A204.1 (cell line): Measurements from ENCODE around the gene ASTL.

Source experiments
- FAIRE-seq: peaks from 2 replicates; lab custom pipeline; 2012; peaks lifted over from hg19 to GRCh38; lab: Jason Lieb, UNC

The ASTL gene

DNA sequence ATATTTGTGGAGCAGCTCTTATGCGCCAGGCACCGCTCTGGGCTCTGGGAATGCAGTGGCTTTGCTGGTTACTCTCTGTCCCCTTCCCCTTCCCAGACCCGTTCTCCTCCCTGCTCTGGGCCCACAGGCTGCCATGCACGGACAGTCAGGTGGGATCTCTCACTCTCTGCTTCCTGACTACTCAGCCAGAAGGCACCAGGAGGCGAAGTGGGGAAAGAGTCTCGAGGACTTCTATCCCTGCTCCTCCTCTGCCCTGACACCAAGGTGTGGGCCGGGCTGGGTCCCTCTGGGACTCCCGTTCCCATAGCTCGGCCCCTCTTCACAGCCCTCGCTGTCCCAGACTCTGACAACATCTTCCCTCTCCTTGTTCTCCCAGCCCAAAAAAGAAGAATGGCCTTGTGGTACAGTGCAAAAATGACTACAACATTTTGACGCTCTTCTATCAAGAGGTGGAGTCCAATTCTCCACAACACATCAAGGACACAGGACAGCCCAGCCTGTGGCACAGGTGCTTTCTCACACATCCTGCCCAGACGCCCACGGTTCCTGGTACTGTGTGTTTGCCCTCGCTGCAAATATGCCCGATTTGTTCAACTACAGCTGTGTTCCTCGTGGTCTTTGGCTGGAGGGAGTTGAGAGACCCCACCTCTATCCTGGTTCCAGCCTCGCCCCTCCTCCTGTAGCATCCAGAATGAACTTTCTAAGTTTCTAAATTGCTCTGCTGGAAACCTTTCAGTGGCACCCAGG is 21.0 kb upstream of the ASTL start:
- FAIRE-seq, result no peak

DNA sequence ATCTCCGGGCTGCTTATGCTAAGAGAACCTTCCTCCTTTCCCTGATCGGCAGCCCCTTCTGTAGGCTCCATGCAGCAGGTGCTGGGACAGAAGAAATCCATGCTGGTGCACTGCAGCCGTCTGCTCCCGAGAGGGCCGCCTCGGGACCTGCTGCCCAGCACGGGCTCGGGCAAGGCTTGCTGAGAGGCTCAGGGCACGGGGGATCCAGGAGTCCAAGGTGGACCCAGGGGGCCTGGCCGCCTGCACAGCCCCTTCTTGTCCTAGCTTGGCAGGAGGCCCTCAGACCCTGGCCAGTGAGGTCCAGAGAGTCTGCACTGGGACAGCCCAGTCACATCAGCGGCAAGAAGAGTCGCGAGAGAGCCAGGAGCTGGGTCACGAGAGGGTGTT is 20.2 kb upstream of the ASTL start:
- FAIRE-seq, result no peak

DNA sequence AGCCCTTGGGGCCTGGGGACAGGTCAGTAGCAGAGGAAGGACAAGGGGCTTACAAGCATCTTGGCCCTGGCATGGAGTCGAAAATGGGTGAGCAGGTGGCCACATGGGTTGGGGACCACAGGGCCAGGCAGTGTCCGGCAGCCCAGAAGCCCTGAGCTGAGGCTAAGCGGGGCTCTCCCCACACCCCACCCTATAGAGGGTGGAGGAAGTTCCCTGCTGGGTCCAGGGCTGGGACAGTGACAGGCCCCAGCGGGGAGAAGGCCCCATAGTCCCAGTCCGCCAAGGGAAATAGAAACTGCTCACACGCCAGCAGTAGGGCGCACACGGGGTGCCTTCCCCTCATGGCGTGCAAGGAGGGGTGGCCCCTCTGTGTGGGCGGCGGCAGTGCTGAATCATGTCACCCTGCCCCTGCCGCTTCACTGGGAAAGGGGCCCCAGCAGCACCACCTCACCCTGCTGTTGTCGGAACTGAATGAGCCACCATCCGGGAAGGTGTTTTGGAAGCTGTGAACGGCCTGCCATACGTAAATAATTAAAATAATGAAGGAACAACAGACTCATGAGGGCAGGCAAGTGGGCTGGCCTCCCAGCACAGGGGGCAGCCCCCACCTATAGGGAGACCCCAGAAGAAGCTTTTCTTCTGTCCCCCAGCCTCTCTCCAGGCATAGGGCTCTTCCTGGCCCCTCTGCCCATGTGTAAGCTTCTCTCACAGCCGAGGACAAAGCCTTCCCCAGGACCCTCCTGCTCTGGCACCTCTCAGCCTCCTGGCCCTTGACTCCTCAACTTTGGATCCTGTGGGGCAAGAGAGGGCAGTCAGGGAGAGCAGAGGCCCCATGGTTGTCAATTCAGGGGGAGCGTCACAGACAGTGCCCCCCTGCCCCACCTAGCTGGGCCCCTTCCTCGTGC is 19.6 kb upstream of the ASTL start:
- no peak for FAIRE-seq

DNA sequence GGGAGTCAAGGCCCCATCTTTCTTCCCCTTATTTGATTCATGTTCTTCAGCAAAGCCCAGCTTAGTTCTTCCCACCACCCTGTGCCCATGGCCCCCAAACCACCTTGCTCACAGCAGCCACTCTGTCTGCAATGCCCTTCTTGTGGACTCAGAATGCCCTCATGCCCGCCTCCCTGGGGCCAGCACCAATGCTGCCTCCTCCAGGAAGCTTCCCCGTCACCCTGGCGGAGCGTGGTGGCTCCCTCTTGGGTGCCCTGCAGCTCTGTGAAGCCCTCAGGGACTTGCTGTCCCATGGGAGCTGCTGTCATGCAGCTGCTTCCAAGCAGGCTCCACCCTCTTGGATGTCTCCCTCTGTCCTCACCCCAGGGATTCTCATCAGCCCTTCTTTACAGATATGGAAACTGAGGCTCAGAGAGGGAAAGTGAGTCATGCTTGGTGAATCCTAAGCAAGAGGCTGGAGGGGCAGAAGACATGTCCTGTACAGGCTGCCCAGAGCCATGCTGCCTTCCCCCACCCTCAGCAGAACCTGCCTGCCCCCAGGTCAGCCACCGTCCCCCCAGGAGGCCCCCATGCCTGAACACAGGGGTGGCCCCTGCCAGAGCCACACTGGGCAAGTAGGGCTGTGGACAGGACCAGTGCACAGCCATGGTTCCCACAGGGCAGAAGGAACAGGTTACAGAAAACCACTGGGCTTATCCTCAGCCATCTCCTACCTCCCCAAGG is 18.8 kb upstream of the ASTL start:
- FAIRE-seq, result no peak

DNA sequence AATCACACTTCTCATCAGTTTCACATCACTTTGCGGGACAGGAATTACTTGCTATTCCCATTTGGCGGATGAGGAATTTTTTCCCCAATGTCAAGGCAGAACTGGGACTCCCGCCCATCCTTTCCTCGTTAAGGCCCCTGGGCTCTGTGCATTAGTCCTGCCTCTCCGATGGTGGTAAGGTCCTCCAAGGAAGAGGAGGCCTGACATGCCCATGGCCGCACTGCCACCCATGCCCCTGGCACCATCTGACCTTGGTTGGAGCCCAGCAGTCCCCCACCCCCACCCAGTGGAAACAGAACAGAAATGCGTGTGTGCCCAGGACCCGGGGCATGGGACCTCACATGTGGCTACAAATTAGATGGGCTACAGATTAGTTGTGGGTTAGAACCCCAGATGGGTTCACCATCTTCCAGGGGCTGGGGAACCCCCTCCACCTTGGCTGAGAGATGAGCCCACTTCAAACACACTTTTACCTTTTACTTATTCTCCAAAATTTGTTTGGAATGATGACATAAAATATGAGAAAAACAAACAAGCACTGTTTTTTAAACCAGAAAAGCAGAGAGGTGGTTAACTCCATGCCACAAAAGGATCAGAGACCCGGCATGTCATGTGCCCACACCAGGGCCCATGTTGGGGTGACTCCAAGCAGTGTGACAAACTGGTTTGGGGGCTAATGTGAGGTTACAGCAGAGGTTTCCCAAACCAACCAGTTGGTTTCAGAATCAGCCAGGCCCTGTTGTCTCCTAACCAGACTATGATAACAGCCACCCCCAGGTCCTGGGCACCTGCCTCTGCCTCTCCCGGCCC is 17.9 kb upstream of the ASTL start:
- FAIRE-seq, result no peak

DNA sequence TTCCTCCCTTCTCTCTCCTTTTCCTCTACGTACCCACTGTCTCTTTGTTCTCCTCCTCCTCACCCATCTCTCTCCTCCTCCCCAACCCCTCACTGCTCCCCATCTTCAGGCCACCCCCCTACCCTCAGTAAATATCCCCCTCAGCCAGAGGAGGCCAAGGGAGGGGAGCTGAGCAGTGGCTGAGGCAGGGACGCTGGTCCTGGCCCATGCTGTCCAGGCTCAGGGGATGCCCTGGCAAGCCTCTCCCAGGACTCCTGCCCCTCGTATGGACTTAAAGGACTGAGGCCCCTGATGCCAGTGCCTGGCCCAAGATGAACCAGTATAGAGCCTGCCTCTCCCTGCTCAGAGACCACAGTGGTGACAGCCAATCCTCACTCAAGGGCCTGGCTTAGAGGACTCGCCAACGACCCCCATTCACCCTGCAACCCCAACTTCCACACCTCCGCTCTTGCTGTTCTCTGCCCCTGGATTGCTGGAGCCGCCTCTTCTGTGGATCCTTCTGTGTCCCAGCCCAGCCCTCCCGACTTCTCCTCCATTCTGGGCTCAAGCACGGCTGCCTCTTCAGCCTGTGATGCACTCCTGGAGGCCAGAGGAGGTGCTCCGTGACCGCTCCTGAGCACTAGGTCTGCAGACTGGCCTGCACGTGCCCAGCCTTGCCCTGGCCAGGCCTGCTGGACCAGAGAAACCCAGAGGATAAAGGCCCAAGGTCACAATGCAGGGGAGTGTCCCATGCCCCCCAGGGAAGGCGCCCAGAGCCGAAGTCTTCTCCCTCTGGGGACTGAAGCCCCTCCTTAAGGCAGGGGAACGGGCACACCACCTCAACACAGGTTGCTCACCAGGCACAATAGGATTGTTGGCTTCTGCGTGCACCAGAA is 16.4 kb upstream of the ASTL start:
- no peak for FAIRE-seq

DNA sequence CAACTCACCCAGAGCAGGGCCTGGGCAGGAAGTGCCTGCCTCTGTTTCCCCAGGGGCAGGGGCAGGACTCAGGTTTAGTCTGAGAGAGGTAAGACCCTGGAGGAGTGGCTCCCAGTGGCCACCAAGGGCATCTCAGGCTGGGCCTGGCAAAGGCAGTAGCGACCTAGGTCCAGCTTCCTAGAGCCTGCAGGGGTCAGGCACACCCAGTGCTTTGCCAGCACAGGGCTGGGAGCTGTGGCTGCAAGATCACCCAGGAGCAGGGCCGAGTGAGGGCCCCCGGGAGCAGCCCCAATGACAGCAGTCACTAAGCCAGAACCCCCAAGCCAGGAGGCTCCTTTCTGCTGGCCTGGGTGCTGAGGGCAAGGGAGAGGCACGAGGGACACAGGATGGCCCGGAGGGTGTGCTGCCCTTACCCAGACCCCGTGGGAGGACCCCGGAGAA is 15.7 kb upstream of the ASTL start:
- FAIRE-seq, result no peak

DNA sequence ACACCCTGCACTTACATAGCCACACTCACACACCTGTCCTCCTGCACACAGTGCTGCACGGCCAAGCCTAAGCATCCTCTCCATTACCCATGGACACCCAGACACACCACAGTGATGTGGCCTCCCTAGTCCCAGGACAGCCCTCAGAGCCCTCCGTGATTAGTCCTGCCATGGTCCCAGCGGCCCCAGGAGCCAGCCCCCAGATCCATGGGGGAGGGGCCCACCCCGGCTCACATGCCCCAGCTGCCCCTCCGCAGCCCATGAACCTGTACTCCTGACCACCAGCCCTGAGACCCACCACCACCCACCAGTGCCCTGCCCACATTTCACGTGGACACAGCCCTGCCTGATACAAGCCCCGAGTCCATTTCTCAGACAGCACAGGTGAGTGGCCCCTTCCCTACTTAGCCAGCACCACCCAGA is 15.0 kb upstream of the ASTL start:
- FAIRE-seq, result no peak

DNA sequence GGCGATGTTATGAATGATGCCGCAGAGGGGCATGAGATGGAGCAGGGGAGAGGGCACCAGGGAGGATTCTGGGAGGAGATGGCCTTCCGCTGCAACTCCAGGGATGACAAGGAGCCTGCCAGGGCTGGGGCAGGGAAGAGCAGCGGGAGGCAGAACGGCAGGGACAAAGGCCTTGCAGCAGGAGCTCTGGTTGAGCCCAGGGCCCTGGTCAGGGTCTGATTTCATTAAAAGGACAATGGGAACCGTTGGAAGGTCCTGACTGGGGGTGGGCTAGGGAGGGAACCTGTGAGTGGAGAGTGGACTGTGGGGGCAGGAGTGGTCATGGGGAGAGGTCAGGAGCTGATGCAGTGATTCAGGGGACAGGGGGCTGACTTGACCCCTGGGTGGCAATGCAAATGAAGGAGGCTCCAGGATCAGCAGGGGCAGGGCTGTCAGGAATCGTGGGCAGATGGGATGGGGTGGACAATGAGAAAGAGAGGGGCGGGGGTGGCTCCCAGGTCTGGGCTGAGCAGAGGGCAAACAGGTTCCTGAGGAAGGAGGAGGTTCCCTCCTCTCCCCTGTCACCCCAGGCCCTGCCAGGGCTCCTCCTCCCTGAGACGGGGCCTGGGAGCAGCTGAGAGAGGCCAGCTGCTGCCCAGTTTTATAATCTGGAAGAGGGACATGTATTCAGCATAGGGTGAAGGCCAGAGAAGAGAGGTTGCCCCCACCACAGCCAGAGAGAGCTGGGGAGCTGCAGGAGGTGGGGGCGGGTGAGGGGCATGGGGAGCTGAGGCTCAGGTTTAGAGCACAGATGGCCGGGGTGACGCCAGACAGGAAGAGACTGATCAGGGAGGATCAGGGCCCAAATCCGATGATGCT is 14.2 kb upstream of the ASTL start:
- no peak for FAIRE-seq

DNA sequence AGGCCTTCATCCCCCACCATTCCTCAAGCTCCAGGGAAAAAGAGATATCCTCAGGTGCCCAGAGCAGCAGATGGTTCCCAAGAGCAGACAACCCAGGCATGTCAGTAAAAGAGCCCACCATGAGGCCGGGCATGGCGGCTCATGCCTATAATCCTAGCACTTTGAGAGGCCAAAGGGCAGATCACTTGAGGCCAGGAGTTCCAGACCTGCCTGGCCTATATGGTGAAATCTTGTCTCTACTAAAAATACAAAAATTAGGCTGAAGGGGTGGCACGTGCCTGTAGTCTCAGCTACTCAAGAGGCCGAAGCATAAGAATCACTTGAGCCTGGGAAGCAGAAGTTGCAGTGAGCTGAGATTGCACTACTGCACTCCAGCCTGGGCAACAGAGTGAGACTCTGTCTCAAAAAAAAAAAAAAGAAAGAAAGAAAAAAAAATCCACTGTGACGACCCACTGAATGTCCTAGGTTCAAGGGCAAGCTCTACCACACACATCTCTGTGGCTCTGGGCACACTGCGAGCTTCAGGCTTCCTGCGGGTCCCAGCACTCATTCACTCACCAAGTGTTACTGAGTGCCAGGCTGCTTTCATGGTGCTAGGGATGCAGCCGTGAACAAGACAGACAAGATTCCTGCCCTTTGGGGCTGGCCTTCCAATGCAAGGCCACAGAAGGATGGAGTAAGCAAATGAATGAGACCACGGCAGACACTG is 13.4 kb upstream of the ASTL start:
- no peak for FAIRE-seq

DNA sequence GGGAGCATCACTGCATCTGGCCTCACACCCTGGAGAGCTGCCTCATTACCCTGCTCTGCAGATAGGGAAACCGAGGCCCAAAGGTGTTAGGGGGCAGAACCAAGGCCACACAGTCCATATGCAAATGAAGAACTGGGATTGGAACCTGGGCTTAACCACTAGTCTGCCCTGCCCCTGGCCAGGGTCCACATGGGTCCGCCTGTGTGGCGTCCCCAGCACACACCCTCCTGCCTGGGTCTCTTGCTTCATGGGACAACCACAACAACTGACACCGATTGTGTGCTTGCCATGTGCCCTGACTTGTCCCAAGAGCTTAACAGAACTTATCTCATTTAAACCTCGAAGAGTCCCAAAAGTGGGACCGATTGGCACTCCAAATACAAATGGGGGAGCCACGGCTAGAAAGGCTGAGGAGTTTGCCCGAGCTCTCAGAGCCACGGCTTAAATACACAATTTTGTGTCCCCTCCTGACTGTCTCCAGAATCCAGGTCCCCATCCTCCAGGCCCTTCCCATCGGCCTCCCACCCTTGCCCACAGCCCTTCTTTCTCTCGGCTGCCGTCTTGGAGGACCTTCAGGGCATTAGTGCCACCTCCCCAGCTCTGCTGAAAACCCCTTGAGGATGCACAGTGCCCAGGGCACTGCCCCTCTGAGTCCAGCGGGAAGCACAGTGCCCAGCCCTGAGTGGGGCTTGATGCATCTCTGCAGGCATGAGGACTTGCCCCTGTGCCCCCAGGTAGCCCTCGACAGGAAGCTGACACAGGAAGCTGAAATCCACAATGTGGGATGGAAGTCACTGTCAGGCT is 12.7 kb upstream of the ASTL start:
- FAIRE-seq, result no peak

DNA sequence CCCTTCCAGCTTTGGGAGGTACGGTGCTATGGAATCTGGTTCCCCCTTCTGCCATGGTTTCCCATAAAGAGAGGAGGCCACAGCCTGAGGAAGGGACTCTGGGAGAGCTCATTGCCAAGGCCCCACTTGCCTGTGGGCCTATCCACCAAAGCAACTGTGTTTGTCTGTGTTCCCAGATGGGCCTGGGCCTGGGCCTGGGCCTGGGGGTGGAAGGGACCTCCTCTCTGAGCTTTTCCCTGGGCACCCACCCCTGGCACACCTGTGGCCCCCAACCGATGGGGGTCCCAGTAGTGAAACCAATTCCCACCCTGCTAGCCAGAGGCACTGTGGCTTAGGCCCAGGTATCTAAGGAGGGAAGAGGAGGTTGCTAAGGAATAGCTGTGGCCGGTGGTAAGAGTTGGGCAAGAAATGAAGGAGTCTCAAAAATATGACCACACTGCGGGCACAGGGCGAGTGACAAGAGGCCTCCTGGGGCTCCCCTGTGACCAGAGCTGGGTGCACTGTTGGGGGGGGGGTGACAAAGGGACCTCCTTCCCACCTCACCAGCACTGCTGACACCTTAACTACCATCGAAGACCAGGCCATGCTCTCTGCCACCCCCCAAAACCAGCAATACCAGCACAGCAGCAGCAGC is 11.8 kb upstream of the ASTL start:
- no peak for FAIRE-seq

DNA sequence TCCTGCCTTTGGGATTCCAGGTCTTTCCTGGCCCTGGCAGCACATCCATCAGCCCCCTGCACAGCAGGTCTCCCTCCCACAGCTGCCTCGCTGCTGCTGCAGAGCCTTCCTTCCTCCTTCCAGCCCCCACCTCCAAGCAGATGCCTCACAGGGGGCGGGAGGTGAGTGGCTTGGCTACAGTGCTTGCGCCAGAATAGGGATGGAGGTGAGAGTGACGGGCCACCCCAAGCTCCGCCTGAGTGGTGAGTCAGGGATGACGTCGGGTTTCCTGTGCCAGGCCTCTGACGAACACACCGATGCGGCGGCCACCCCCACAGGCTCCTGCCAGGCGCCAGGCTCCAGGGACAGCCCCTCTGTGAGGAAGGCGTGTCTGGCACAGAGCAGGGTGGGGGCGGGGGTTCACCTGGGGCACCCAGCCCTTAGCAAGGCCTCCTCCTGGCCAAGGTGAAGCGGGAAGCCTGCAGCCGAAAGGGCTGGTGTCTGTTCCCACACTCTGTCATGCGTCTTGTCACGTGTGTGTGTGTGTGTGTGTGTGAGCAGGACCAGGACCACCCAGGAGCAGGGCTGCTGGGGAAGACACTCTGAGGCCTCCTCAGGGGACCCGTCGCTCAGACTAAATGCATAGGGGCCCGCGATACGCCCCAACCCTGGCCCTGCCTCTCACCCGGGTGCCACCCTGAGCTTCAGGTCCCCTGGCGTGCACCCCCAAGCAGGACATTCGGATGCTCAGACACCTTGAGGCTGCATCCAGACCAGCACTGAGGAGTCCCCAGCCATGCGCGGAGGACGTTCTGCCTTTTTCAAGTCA is 10.3 kb upstream of the ASTL start:
- FAIRE-seq, result no peak

DNA sequence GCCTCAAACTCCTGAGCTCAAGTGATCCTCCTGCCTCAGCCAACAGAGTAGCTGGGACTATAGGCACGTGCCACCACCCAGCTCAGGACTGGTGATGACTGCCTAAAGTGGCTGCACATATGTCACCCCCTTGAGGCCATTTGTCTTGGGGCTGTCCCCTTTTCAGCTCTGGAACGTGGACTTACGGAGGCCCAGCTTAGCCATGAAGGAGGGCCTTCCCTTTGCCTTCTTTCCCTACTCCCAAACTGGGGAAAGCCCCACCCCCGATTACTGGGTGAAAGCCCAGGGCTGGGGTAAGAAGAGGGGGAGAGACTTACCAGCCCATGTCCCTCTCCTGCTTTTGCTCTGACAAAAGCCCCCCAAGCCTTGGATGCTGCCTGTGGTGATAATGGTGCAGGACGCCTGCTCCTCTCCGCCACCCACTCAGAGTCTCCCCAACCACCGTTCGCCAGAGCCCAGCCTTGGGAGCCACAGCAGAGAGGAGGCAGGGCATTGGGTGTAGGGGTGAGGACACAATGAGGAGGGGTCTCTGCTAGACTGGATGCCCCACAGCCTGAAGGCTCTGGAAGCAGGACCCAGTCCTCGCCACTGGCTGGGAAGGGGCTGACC is 9.4 kb upstream of the ASTL start:
- FAIRE-seq, result no peak

DNA sequence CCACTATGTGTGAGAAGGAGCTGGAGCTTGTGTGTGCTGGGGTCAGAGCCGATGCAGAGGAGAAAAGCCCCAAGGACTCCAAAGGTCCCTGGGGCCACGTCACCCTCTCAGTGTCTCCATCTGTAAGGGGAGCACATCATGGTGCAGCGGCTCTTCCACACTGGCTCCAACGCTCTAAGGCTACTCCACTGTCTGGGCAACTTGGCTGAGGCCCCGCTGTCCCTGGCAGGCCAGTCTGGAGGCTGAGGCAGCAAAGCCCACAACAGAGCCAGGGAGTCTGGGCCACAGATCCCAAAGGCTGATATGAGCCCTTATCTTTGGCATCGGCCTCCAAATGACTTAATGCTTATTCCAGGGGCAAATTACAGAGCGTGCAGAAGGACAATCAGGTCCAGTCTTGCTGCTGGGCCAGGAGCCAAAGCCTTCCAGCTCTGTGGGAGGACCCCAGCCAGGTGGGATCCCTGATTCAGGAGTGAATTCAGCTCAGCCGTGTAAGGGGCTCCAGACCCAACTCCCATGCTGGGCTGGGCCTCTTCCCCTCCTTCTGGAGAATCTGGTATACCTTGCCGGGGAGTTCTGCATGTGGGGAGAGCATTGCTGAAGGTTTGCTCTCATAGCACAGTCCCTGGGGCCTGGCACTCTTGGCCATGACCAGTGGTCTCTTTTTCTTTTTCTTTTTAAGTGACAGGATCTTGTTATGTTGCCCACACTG is 8.7 kb upstream of the ASTL start:
- no peak for FAIRE-seq
